Upper lobe of left lung (tissue), 4 donors: ENCODE data around the gene CTNNA1.
A peak's percentile ranks its signal among the peaks of the same experiment; 100 is the strongest.

ENCODE experiments used
- CTCF ChIP-seq, 6 experiments: fragments of 450-650 bp in 4 of 6; fragments of 200-600 bp in 2 of 6; sonication (generic) in 2 of 6; IDR thresholded peaks; one replicate each; pipeline ENCODE4 v1.5.1; 2016 to 2019; ENCODE audit warnings: antibody characterized with exemption in 6 of 6
- POLR2A ChIP-seq, 4 donors: fragments of 450-650 bp; IDR thresholded peaks; one replicate each; pipeline ENCODE4 v1.5.1; 2016 to 2017; ENCODE audit warnings: antibody characterized with exemption in 4 of 4, mild to moderate bottlenecking in 2 of 4
- POLR2AphosphoS5 ChIP-seq, 2 donors: sonication (generic); formaldehyde crosslinking; IDR thresholded peaks; one replicate each; pipeline ENCODE4 v1.5.1; 2017; ENCODE audit warnings: antibody characterized with exemption in 2 of 2

- TF ChIP-seq CTCF (IDR thresholded peaks at IDR 0.05), result no peak
- no peak for TF ChIP-seq POLR2A (IDR thresholded peaks at IDR 0.05)
- peak in 1 of 2 donors; percentile 27 for TF ChIP-seq POLR2AphosphoS5 (IDR thresholded peaks at IDR 0.05)
Observed at GRCh38 chr5:138975098-138975847, 222.0 kb downstream of the CTNNA1 start.
